Cardiac fibroblast (primary cell): ENCODE measurements around the gene ERGIC1.

ENCODE experiments used
- DNase-seq, 2 donors: peaks; one replicate each; pipeline versions ENCODE4 v3.0.0 to v3.0.0-alpha.2; 2010; ENCODE audit warnings: low read depth in 2 of 2
- H3K4me3 ChIP-seq, 2 donors: replicated peaks in 1 of 2; 1 replicate in 1 of 2; 2 replicates in 1 of 2; pipeline ENCODE4 v1.5.1; 2011; ENCODE audit warnings: low read depth in 2 of 2, low read length in 2 of 2, mild to moderate bottlenecking in 2 of 2, moderate library complexity in 1 of 2
- TF ChIP-seq, protein P1 (sequence below): IDR thresholded peaks from one replicate; pipeline ENCODE4 v1.5.1; 2011; ENCODE audit warnings: low read depth, mild to moderate bottlenecking, low read length, inconsistent platforms

ERGIC1 gene

DNA sequence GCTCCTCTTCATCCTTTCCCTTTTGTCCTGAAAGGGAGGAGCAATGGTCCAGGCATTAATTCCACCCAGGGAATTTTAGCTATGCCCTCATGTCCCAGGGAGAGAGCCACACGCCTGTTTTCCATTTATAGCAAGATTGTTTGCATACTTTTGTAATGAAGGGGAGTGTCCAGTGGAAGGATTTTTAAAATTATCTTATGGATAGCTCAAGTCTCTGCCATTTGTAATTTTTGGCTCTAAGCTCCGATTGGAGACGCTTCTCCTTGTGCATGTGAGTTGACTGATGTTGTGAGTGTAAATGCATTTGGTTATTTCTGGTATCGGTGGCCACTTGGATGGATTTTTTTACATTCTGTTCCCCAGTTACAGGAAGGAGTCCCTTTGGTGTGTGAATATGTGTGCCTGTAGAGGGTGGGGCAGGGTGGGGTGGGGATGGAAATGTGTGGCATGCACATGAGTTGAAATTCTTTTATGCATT, 118.0 kb downstream of the ERGIC1 start:
- peak; percentile 31 to 39 for DNase-seq
- H3K4me3 ChIP-seq: no peak overlapping the region
- TF ChIP-seq, protein P1, sequence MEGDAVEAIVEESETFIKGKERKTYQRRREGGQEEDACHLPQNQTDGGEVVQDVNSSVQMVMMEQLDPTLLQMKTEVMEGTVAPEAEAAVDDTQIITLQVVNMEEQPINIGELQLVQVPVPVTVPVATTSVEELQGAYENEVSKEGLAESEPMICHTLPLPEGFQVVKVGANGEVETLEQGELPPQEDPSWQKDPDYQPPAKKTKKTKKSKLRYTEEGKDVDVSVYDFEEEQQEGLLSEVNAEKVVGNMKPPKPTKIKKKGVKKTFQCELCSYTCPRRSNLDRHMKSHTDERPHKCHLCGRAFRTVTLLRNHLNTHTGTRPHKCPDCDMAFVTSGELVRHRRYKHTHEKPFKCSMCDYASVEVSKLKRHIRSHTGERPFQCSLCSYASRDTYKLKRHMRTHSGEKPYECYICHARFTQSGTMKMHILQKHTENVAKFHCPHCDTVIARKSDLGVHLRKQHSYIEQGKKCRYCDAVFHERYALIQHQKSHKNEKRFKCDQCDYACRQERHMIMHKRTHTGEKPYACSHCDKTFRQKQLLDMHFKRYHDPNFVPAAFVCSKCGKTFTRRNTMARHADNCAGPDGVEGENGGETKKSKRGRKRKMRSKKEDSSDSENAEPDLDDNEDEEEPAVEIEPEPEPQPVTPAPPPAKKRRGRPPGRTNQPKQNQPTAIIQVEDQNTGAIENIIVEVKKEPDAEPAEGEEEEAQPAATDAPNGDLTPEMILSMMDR: no peak

DNA sequence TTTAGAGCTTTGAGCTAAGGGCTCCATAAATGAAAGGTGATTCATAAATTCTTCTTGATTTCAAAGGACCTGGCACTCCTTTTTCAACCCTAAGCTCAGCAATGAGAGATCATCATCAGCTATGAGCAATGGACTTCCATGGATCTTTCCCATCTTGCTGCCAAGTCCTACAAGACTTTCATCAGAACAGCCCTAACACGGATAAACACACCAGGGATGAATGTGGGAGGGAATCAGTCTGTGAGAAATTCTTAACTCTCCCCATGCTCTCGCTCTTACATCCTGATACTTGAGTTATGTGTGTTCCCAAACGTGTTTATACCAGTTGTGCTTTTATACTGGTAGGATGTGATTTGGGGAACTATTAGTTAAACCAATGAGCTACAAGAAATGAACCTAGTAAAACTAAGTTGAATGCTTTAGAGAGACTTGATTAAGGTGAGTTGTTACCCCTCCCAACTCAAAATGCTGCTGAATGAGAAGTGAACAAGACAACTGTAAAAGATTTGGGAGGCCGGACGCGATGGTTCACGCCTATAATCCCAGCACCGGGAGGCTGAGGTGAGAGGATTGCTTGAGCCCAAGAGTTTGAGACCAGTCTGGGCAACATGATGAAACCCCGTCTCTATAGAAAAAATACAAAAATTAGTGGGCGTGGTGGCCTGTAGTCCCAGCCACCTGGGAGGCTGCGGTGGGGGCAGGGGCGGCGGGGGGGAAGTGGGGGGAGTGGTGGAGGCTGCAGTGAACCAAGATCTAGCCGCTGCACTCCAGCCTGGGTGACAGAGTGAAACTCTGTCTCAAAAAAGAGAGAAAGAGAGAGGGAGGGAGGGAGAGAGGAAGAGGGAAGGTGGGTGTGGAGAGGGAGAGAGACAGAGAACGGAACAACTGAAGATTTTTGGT, 120.0 kb downstream of the ERGIC1 start:
- DNase-seq: peak; percentile 81 to 94
- no peak overlapping the region for H3K4me3 ChIP-seq
- TF ChIP-seq, protein P1: no peak

DNA sequence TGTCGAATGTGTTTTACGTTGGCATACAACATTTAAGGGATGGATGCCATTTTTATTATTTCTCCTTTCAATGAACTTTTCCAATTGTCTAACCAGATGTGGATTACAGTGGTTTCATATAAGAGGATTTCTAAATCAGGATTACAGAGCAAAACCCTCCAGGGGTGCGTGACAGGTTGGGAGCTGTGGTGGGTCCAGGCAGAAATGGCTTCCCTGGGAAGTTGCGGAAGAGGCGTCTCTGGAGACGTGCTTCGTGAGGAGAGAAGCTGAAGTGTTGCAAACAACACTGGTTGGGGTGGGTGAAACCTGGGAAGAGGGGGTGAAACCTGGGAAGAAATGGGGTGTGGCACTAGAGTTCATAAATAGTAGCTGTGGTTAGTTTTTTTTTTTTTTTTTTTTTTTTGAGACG, 120.7 kb downstream of the ERGIC1 start:
- no peak for DNase-seq
- TF ChIP-seq, protein P1: no peak

DNA sequence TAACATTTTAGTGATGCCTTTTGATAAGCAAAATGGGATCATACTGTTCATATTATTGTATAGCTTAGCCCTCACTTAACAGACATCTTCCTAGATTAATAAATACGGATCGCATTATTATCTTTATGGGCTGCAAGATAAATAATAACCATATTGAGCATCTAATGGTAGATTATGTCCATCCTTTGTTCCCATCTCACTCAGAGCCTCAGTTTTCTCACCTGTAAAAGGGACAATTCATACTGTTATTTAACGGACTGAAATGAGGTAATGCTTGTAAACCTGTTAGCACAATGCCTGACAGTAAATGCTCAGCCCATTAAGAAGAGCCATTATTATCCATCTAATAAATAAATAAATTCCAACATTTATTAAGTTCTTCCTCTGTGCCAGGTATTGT, 122.2 kb downstream of the ERGIC1 start:
- H3K4me3 ChIP-seq: no peak overlapping the region
- DNase-seq: no peak
- TF ChIP-seq, protein P1: no peak

More for the DNA sequence above, 120.7 kb downstream of the ERGIC1 start:
- no peak overlapping the region for H3K4me3 ChIP-seq

DNA sequence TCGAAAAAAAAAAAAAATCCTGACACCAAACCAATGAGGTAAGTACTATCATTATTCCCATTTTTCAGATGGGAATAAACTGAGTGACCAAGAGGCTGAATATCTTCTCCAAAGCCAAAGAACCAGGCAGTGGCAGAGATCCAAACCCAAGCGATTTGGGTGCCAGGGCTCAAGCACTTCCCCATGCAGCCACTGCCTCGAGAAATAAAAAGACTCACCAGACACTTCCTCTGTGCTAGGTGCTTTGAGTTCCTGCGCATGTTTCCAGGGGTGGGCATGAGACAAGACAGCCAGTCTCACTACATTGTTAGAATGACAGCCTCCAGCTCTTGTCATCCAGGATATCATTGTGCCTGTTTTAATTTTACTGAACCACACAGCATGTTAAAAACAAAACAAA, 122.9 kb downstream of the ERGIC1 start:
- DNase-seq: no peak
- H3K4me3 ChIP-seq: no peak overlapping the region
- TF ChIP-seq, protein P1: no peak

DNA sequence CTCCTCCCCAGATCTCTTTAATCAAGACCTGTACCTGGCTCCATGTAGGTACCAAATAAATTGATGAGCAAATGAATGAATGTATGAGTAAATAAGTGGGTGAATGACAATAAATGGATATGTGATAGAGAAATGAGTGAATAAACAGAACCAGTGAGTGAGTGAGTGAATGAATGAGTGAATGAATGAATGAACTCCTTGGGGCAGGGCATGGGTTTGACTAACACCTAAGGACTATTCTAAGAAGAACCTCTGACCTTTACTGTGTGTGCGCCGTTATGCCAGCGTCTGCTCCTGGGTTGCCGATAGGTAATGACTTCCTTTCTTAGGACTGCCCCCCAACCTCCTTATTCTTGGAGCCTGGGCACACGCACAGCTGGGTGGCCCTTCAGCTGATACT, 123.4 kb downstream of the ERGIC1 start:
- TF ChIP-seq, protein P1: no peak
- DNase-seq: no peak
- no peak overlapping the region for H3K4me3 ChIP-seq
